Fibroblast of mammary gland (primary cell): Measurements from ENCODE around the gene KDM8.
A peak's percentile ranks its signal among the peaks of the same experiment; 100 is the strongest.

ENCODE experiments used
- DNase-seq: peaks from one replicate; pipeline ENCODE4 v3.0.0-alpha.2; 2010; ENCODE audit warnings: low read depth
- H3K4me3 ChIP-seq: 2 replicates; pipeline ENCODE4 v1.5.1; 2011; ENCODE audit warnings: low read depth, mild to moderate bottlenecking, low read length, moderate library complexity; ENCODE audit not compliant: control insufficient read depth
- CTCF ChIP-seq: conservative IDR thresholded peaks from 2 replicates; pipeline ENCODE4 v1.5.1; 2011; ENCODE audit warnings: low read depth, low read length, inconsistent platforms; ENCODE audit not compliant: control insufficient read depth, insufficient read depth

The KDM8 gene

GRCh38 chr16:27203507-27204311 is at the start of gene KDM8:
KDM8 (plus strand) TSS chr16:27203526; CDS start chr16:27210124, 6,598 bp downstream.
- H3K4me3 ChIP-seq: peak within 1 kb of the TSS; percentile 87
- no peak for TF ChIP-seq CTCF

GRCh38 chr16:27154705-27155521 is 48.4 kb upstream of the KDM8 start:
- peak; percentile 99 for TF ChIP-seq CTCF
- DNase-seq: peak; percentile 39
- H3K4me3 ChIP-seq: no peak overlapping the region

More at GRCh38 chr16:27203507-27204311, at the start of gene KDM8:
- DNase-seq: peak; percentile 99

GRCh38 chr16:27156579-27156978 is 46.7 kb upstream of the KDM8 start:
- no peak for DNase-seq
- no peak overlapping the region for H3K4me3 ChIP-seq
- TF ChIP-seq CTCF: no peak

- TF ChIP-seq CTCF: no peak
- DNase-seq: no peak
- no peak overlapping the region for H3K4me3 ChIP-seq
Observed at GRCh38 chr16:27161398-27161797, 41.9 kb upstream of the KDM8 start.

- no peak for TF ChIP-seq CTCF
- DNase-seq: no peak
- no peak overlapping the region for H3K4me3 ChIP-seq
Observed at GRCh38 chr16:27164352-27164751, 39.0 kb upstream of the KDM8 start.

GRCh38 chr16:27165576-27165975 is 37.8 kb upstream of the KDM8 start:
- no peak overlapping the region for H3K4me3 ChIP-seq
- no peak for TF ChIP-seq CTCF
- no peak for DNase-seq
